Embryonic facial prominence (tissue), 1 donor: ENCODE results near the gene EXOC6B.

Source experiments
- DNase-seq: peaks from one replicate; pipeline ENCODE4 v3.0.0-alpha.2; 2016; ENCODE audit errors: extremely low spot score

EXOC6B gene

DNA sequence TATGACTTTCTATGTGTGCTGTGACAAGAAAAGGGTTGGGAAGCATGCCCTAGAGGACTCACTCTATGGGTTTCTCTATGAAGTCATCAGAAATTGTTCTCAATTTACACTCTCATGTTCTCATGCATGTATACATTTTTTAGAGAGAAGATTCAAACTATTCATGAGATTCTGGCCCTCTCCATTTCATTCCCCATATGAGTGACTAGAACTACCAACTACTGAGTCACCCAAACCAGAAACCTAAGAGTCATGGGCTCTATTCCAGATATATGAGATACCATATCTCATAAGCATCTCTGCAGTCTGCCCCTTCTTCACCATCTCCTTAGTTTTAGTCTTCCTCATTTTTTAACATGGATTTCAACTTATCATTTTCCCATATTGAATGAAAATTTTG, 87.7 kb downstream of the EXOC6B start:
- no peak for DNase-seq

- no peak for DNase-seq
Measured at GRCh38 chr2:72734432-72734831, 91.4 kb downstream of the EXOC6B start.

DNA sequence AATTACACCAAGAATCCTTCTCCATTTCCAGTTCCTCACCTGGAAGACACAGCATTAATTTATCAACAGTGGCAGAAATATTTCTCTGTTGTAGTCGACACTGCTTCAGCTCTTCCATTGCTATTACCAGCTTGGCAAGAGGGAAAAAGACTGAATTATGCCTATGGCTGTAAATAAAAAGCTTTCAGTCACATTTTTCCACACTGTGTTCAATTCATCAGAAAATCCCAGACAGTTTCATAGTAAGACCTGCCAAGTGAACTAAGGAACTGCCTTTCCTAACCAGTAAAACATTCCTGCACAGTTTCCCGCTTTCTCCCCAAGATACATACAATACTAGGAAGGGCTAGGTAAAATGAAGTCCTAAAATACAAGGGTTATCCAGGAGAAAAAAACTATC, 94.7 kb downstream of the EXOC6B start:
- no peak for DNase-seq

DNA sequence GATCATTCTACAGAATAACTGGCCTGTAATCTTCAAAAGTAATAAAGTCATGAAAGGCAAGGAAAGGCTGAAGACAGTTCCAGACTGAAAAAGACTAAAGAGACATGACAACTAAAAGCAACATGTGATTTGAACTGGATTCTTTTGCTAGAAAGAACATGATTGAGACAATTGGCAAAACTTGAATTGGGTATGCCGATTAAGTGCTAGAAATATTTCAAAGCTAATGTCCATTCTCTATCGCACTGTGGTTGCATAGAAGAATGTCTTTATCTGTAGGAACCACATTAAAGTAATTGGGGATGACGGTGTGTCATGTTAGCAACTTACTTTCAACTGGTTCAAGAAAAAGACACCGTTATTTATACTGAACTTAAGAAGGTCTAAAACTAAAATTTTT, 98.5 kb downstream of the EXOC6B start:
- no peak for DNase-seq

DNA sequence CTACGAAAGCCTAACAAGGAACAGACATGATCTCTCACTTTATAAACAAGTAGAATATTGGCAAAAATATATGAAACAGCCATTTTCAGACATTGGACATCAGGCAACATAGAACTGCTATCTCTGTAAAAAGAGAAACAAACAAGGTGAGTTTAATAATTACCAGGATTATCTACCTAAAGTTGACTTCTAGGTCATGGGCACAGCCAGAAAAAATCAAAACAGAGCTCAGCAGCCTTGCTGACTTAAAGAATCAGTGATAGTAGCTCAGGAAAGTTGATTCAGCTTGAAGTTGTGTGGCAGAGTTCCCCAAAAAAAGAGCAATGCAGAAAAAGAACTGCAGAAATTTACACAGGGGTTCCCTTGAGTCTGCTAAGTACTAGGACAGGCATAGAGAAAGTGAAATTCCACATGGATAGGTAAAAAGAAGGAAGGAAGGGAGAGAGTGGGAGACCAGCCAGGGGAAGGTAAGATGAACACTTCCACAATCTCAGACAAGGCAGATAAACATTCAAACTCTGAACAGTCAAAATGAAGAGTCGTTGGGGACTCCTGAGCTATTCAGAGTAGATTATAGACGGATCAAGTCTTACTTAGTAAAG, 102.0 kb downstream of the EXOC6B start:
- no peak for DNase-seq

GRCh38 chr2:72722492-72723070, 103.3 kb downstream of the EXOC6B start:
- DNase-seq: no peak

- no peak for DNase-seq
Measured at GRCh38 chr2:72719416-72719815, 106.4 kb downstream of the EXOC6B start.

DNA sequence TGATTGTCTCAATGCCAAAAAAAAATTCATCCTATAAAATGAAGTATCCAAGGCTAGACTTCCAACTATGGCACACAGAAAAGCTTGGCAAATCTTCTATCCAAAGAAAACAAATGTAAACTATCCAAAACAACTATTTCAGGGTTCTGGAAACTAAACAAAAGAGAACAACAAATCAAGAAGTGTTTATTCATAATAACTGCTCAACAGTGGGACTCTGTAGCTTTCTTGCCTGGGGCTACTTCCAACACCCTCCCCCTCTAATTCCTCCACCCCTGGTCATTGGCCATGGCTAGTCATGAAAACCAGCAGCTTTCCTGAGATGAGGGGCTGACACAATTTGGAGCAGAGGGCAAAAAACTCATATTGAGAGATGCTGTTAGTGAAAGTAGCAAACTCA, 107.0 kb downstream of the EXOC6B start:
- DNase-seq: no peak

- DNase-seq: no peak
Measured at GRCh38 chr2:72716601-72717000, 109.2 kb downstream of the EXOC6B start.

DNA sequence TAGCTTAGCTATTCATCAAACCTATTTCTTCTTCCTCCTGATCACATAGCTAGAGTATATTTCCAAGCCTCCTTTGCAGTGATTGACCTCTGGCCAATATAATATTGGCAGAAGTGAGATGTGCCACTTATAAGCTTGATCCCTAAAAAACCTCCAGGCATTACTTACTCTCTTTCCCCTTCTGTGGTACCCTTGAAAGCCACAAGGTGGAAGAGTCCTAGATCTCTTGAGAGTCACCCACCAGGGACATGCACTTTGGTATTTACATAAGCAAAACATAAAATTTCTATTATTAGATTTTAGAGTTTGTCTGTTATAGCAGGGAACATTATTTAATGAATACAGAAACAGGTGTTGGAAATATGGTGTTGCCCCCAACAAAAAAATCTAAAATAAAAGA, 112.0 kb downstream of the EXOC6B start:
- no peak for DNase-seq

DNA sequence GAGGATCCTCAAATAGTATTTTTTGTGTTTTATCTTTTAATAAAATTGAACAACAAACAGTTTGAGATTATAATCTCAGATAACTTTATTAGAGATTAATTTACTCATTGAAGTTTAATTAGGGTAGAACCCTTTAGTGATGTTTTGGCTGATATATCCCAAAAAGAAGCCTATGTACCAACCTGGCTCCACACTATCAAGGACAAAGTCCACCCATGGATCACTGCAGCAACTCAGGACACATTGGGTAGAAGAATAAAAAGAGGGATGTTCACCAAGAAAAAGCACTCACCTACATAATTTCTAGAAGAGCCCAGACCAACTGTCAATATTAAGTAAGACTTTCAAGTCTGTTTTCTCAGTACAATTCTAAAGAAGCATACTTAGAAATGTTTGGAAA, 112.9 kb downstream of the EXOC6B start:
- DNase-seq: no peak

DNA sequence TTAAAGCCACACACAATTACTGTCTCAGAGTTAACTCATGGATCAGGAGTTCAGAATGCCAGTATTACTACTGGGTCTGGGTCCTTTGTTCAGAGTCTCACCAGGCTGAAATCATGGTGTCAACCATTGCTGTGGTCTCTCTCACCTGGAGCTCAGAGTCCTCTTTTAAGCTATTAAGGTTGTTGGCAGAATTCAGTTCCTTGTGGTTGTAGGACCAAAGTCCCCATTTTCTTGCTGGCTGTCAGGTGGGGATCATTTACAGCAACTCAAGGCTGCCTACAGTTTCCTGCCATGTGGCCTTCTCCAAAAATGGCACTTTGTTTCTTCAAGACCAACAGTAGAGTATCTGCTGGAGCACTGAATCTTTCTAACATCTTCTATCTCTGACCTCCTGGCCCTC, 113.5 kb downstream of the EXOC6B start:
- DNase-seq: no peak

DNA sequence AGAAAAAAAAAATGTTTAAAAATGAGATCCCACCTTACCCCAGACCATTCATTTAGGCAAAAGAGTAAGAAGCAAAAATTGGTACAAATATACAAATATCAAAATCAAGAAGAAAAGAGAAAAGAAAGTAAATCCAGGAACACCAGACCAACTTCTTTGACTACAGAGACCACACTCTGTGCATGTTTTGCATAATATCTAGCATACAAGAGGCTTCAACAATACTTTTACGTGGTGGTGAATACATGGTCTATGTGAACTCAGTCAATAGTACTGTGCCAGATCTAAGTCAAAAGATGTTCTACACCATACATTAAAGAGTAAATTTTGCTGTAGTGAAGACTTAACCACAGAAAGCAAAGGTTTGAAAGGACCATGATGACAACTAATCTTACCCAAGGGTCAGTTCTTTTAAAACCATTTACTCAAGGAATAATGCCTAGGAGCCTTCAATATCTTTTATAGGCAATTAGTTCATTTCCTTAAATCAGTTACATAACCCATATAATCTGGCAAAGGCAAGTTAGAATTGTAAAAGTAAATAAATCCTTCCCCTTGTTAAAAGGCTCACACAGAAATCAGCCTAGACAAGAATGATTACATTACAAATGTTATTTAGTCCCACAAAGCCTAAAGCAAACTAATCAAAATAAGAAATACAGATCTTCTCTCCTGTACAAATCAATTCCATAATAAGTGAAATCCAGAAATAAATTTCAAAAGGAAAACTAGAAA, 115.2 kb downstream of the EXOC6B start:
- no peak for DNase-seq

DNA sequence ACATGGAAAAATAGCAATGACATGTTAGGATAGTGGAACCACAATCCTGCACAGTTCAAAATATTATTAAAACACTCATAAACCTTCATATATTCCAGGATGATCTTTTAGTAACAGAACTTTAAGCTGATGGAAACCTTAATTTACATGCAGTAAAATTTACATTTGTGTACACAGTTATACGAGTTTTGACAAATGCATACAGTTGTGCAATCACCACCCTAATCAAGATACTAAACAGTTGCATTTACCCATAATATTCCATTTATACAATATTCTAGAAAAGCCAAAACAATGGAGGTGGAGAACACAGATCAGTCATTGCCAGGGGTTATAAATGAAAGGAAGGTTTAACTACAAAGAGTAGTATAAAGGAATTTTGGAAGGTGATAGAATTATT, 117.6 kb downstream of the EXOC6B start:
- no peak for DNase-seq

DNA sequence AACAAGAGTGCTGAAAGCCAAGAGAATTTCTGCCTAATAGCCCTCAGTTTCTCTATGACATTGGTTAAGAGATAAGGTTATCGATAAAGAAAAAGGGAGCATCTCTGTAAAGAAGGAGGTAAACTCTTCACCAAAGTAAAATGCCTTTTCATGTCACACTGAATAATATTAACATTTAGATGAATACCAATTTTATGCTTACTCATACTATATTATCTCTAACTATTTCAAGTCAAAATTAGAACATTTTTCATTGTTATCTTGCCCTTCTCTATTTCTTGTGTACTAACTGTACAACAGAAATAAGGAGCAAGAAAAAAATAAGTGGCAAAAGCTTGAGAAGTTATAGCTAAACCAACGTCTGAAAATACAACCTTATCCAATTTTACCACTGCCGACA, 127.5 kb downstream of the EXOC6B start:
- DNase-seq: no peak

- DNase-seq: no peak
Measured at GRCh38 chr2:72696559-72696958, 129.3 kb downstream of the EXOC6B start.

- DNase-seq: no peak
Measured at GRCh38 chr2:72695676-72696075, 130.2 kb downstream of the EXOC6B start.

DNA sequence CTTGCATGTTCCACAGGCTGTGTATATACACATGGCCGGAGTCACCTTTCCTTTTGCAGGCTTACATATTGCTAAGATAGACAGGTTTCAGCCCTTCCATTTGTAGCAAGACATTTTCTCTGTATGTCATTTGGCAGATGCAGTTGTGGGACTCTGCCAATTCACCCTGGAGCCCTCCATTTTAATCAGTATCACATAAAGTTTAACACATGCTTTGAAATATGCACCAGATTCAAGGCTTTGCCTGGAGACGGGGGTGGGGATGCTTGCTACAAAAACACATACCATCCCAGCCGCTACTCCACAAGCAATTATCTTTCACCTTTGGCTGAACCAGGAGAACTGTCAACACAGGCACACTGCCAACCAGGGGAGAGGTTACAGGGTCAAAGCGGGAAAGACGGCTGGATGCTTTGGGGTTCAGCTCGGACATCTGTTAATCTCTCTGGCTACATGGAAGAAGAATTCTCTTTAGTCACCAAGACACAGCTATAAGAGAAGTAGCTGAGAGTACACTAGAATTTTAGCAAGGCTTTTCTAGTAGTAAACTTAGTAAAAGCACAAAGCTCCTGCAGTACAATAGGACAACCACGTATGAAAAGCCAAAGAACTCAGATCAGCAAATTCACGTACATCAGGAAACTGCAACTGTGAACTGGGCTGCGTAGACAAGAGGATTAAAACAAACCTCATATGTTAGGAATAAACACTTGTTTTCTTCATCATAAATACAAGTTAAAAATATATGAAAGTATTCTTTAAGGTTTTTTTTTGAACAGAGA, 130.9 kb downstream of the EXOC6B start:
- peak; percentile 38 for DNase-seq

GRCh38 chr2:72689579-72690195, 136.1 kb downstream of the EXOC6B start:
- DNase-seq: no peak

DNA sequence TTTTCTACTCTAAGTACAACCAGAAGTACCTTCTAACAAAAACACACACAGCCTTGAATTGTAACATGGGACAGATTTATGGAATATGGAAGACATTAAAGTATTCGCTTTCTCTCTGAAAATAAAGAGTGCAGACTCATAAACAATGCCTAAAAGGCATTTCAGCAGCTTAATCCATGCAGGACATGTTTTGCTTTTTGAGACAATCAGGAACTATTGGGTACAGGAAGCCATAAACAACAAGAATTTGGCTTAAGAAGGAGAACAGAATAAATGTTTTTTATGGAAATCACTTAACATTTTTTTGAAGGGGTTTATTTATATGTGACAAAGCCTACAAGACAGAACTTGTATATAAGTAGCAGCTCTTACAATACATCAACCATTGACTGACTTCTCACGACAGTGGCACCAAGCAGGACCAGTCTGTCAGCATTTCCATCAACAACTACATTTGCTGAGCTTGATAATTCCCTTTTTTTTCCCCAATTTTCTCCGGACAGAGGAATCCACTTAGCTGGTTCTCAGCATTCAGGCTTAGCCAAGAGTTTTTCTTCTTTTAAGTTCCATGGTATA, 140.1 kb downstream of the EXOC6B start:
- peak; percentile 27 for DNase-seq

DNA sequence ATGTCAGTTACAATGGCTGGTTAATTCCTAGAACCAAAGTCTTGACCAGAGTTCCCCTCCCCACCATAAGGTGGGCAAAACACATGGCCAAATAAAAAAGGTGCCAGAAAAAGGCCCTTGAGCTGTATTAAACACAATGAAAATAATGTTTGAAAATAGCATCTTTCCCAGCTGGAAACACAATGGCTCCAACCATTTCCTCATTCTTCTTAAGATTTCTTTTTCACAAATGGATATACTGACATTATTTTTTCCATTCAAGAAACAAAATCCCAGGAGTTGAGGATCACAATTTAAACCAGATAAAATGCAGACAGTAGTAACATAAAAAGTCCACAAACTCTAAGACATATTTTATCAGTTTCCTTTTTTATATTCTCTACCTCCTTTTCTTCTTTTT, 143.8 kb downstream of the EXOC6B start:
- no peak for DNase-seq
